LoVo (cell line): ENCODE data around the gene RBP3.
A peak's percentile ranks its signal among the peaks of the same experiment; 100 is the strongest.

Source experiments
- DNase-seq: peaks from one replicate; pipeline ENCODE4 v3.0.0-alpha.2; 2016; ENCODE audit warnings: low spot score

RBP3 gene

DNA sequence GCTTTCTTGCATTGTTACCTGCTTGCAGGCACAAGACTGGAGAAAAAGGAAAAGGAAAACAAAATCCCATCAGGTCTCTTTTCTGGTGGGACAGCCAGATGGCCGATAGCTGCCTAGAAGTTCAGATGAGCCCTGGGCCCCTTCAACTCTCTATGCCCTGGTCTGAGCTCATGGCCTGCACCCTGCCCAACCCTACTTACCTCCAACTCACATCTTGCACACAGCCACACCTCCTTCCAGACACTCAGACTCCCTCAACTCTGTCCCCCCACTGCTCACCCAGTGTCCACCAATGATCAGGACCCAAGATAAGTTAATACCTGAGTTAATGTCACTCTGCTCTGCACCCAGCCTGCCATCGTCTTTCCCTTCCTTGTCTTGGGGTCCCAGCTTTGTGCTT lies 10.9 kb downstream of the RBP3 start:
- DNase-seq: no peak

- DNase-seq: no peak
Observed at GRCh38 chr10:47359626-47360418, 11.7 kb downstream of the RBP3 start.

- no peak for DNase-seq
Observed at GRCh38 chr10:47360419-47361040, 12.4 kb downstream of the RBP3 start.

GRCh38 chr10:47361293-47361692 lies 13.1 kb downstream of the RBP3 start:
- no peak for DNase-seq

DNA sequence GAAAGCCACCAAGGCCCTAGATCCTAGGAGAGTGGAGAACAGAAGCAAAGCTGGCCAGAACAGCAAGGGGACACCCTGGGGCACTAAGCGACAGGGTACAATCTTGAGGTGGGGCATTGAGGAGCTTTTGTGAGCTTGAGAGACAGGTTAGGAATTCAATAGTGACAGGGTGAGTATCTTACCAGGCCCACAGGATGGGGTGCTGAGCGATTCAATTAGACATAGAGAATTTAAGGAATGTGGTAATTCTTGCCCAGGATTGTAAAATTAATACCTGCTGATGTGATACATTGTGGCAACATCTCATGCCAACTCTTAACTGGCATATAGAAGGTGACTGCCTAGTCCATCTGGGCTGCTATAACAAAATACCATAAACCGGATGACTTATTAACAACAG lies 14.0 kb downstream of the RBP3 start:
- DNase-seq: peak; percentile 2

DNA sequence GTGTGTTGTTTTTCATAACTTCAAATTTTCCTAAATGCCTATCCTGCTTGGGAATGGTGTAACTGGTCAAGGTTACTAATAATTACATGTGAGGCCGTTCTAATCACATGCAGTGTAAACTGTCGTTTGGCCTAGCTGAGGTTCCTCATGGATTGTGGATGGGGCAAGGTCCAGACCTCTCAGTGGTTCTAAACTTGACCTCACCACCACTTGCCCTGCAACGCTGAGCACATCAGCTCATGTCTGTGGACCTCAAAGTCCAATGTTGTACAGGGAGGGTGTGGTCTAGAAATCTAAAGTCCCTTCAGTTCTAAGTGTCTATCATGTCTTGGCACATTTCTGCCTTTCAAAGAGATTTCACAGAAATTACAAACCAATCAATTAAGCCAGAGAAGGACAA lies 15.6 kb downstream of the RBP3 start:
- no peak for DNase-seq

GRCh38 chr10:47364366-47364765 lies 16.2 kb downstream of the RBP3 start:
- DNase-seq: peak; percentile 4

- DNase-seq: no peak
Observed at GRCh38 chr10:47364911-47365310, 16.7 kb downstream of the RBP3 start.

DNA sequence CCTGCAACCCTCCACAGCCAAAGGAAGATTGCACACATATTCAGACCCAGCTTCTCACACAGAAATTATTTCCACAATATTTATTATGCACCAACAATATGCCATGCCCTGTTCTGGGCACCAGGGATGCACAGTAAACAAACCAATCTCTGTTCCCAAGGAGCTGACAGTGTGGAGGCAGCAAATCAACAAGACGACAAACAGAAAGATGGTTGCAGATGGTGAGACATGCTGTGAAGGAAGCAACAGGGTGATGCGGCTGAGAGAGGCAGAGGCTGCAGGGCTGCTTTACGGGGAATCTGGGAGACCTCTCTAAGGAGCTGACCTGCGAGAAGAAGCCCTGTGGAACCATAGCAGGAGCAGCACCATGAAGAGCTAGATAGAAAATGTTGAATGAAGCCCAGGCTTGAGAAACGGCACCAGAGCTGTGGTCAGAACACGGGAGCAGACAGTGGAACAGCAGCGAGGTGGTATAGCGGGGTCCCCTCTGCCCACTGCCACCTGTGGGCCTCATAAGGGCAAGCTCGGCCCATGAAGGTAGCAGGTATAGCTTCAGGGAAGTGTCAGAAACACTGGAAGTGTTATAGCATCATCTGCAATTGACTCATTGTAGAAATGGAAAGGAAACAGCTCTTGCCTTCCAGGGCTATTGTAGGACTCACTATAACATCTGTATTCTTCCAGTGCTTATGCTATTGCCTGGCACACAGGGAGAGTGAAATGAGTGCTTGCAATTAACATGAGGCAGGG lies 17.4 kb downstream of the RBP3 start:
- no peak for DNase-seq

GRCh38 chr10:47366181-47366631 lies 18.0 kb downstream of the RBP3 start:
- no peak for DNase-seq

DNA sequence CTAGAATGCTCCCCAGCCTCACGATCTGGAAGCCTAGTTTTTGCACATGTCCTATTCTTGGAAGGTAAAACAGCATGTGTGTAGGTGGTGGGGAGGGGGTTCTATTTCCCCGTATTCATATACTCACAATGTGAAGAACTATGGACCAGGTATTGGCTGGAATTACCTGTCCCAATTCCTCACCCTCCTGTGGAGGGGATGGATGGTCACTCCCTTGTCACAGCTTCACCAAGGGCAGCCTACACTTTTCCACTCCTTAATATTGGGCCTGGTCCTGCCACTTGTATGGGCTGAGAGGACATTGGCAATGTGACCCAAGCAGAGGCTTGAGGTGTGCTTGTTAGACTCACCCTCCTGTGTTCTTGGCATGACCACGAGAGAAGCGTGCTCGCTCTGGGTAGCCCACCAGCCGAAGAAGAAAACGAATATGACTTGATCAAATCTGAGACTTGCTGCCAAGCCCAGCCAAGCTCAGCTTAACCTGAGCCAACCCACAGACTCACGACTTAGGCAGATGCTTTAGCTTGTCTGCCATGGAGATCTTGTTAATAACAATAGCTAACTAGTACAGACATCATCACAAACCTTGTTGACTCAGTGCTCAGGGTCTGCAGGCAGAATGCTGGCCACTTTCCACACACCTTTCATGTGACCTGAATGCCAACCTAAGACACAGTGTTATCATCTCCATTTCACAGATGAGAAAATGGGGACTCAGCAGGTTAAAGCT lies 18.7 kb downstream of the RBP3 start:
- DNase-seq: no peak

DNA sequence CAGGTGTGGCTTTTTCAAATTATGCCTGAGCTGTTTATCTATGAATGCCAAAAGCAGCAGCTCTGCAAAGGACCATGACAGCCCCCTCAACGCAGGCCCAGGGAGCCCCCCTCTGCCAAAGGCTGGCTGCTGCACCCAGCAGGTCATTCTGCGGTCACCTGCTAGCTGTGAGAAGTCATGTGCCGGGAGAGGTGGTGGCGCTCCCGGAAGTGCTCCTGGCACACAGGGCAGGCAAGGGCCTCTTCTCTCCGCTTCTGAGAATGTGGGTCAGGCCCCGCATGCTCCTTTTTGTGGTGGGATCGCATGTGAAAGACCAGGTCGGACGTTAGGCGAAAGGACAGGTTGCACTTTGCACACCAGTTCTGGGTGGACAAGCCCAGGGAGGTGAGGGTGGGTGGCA lies 19.5 kb downstream of the RBP3 start:
- DNase-seq: no peak

GRCh38 chr10:47368431-47369180 lies 20.4 kb downstream of the RBP3 start:
- no peak for DNase-seq

GRCh38 chr10:47369251-47369894 lies 21.2 kb downstream of the RBP3 start:
- no peak for DNase-seq

DNA sequence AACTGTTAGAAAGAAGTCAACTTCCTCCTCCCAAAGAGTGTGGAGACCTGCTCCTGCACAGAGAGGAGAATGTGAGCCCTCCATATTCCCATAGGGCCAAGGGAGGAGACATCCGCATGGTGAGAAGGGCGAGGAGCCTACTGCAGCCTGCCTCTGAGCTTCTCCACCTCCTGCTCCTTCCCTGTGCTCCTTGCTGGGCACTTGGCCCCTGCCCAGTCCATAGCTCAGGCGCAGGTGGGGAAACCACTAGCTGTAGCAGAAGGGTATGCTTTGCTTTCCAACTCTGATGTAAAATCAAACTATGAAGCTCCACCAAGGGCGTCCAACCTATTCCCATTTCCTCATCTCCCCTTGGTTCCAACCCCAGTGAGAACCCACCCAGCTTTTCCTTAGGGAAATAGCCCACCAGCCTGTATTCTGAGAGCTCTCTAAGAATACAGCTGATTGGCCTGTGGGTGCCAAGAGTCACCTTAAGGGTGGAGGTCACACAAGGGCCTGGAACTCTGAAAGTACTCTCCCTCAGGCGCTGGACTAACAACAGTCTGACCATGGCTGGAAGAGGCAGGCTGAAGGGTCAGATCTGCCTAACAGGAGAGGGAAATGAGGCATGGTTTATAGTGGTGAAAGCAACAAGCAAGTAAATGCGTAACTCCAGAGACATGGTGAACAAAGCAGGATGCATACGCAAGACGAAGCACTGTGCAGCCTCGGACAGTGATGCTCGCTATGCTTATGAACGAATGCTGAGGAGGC lies 22.0 kb downstream of the RBP3 start:
- no peak for DNase-seq

GRCh38 chr10:47370878-47371277 lies 22.7 kb downstream of the RBP3 start:
- DNase-seq: no peak

- no peak for DNase-seq
Observed at GRCh38 chr10:47371629-47372485, 23.7 kb downstream of the RBP3 start.

- no peak for DNase-seq
Observed at GRCh38 chr10:47372726-47373125, 24.6 kb downstream of the RBP3 start.
